HepG2 (cell line): ENCODE data around the gene PANX1.

ENCODE experiments used
- CTCF ChIP-seq: sonication (generic); formaldehyde crosslinking; IDR thresholded peaks from 2 replicates; pipeline ENCODE4 v1.5.0; 2020; ENCODE audit warnings: mild to moderate bottlenecking, missing genetic modification reagents, moderate library complexity
- HOXA7 ChIP-seq: sonication (generic); formaldehyde crosslinking; IDR thresholded peaks from 2 replicates; pipeline ENCODE4 v1.8.1; 2022; ENCODE audit warnings: mild to moderate bottlenecking, missing genetic modification reagents, moderate library complexity
- POLR2AphosphoS5 ChIP-seq: IDR thresholded peaks from 2 replicates; pipeline ENCODE4 v1.6.1; 2012; ENCODE audit warnings: low read depth, low read length
- ZBTB39 ChIP-seq: sonication (generic); formaldehyde crosslinking; IDR thresholded peaks from 2 replicates; pipeline ENCODE4 v1.5.0; 2020; ENCODE audit warnings: missing genetic modification reagents
- ZNF563 ChIP-seq: sonication (generic); formaldehyde crosslinking; IDR thresholded peaks from 2 replicates; pipeline ENCODE4 v1.8.0; 2022; ENCODE audit warnings: mild to moderate bottlenecking, moderate library complexity, missing genetic modification reagents
- ZNF644 ChIP-seq: IDR thresholded peaks from 2 replicates; pipeline ENCODE4 v1.6.1; 2016; ENCODE audit warnings: low read depth

GRCh38 chr11:94224078-94224477 lies 95.4 kb downstream of the PANX1 start:
- TF ChIP-seq ZNF644 (CRISPR knock-in tag) = no peak
- no peak for TF ChIP-seq ZBTB39 (CRISPR knock-in tag)
- TF ChIP-seq HOXA7 = no peak
- no peak for TF ChIP-seq CTCF (CRISPR knock-in tag)
- TF ChIP-seq ZNF563 = no peak
- no peak for TF ChIP-seq POLR2AphosphoS5
